HPDE6-E6E7 (cell line): ENCODE measurements around the gene EPHB4.
"Not testable (repeated sequence)": the region's sequence is repeated elsewhere in the genome, so short reads cannot be mapped to it uniquely, and the experiment has no call there.

Source experiments
- DNase-seq: peaks from one replicate; pipeline ENCODE4 v3.0.0; 2011; ENCODE audit warnings: missing footprints; ENCODE audit errors: extremely low spot score

The EPHB4 gene

GRCh38 chr7:100827330-100828226 is at the start of gene EPHB4:
EPHB4 (minus strand) TSS chr7:100827523; CDS start chr7:100827030, 493 bp downstream.
- DNase-seq = peak; percentile 52

GRCh38 chr7:100875356-100875751 is 48.0 kb upstream of the EPHB4 start:
- DNase-seq = no peak

GRCh38 chr7:100874577-100875355 is 47.4 kb upstream of the EPHB4 start, which contains the start of gene SRRT:
SRRT (plus strand) TSS chr7:100875103; CDS start chr7:100875591, 488 bp downstream.
- peak; percentile 85 for DNase-seq

GRCh38 chr7:100874300-100874576 is 46.9 kb upstream of the EPHB4 start:
- no peak for DNase-seq

GRCh38 chr7:100873599-100874299 is 46.4 kb upstream of the EPHB4 start:
- no peak for DNase-seq

- DNase-seq = peak; percentile 37
Observed at GRCh38 chr7:100867776-100868485, 40.6 kb upstream of the EPHB4 start.

- DNase-seq = peak; percentile 88
Observed at GRCh38 chr7:100867040-100867775, 39.9 kb upstream of the EPHB4 start, which contains the start of gene TRIP6. TRIP6 (plus strand) TSS chr7:100867387; CDS start chr7:100867498, 111 bp downstream.

GRCh38 chr7:100866729-100867039 is 39.4 kb upstream of the EPHB4 start:
- no peak for DNase-seq

- DNase-seq = peak; percentile 47
Observed at GRCh38 chr7:100865938-100866728, 38.8 kb upstream of the EPHB4 start.

- peak; percentile 97 for DNase-seq
Observed at GRCh38 chr7:100865372-100865911, 38.1 kb upstream of the EPHB4 start.

GRCh38 chr7:100864263-100864845 is 37.0 kb upstream of the EPHB4 start:
- DNase-seq = no peak

- no peak for DNase-seq
Observed at GRCh38 chr7:100863406-100863950, 36.2 kb upstream of the EPHB4 start.

GRCh38 chr7:100861616-100861985 is 34.3 kb upstream of the EPHB4 start:
- DNase-seq = no peak

- DNase-seq = no peak
Observed at GRCh38 chr7:100860702-100861615, 33.6 kb upstream of the EPHB4 start.

GRCh38 chr7:100859856-100860255 is 32.5 kb upstream of the EPHB4 start:
- DNase-seq = no peak

- DNase-seq = no peak
Observed at GRCh38 chr7:100856871-100857282, 29.6 kb upstream of the EPHB4 start.

GRCh38 chr7:100855515-100855914 is 28.2 kb upstream of the EPHB4 start:
- DNase-seq = no peak

GRCh38 chr7:100854899-100855298 is 27.6 kb upstream of the EPHB4 start:
- DNase-seq = not testable (repeated sequence)
